IMR-90 (cell line): Measurements from ENCODE around the gene URM1. TPM values are rescaled to one million over a fixed set of nuclear protein-coding genes. Genes with fewer than 3 reads are reported as not detected.

Experiments used
- ATAC-seq: fragments of 200-7000 bp; cut with Tn5 transposase; 2 replicates; pipeline ENCODE4 v1.9.1; 2020; ENCODE audit warnings: low read depth, mild to moderate bottlenecking, moderate library complexity
- BruUV-seq: library from RNA; stranded (reverse); fragments of 400-500 nt; replicated peaks from 2 replicates; lab custom pipeline; 2021; lab: Mats Ljungman, UMichigan
- CTCF ChIA-PET: fragments of 300-600 bp; formaldehyde crosslinking; extraction: SDS; loops from one replicate; lab custom pipeline; 2021; ENCODE audit warnings: antibody characterized with exemption; lab: Yijun Ruan, JAX
- POLR2A ChIA-PET: fragments of 300-600 bp; sonication (Branson Sonifier 250); formaldehyde crosslinking; loops from one replicate; lab custom pipeline; 2022; ENCODE audit warnings: antibody characterized with exemption; ENCODE audit not compliant: unreplicated experiment; lab: Charles Lee
- DNase-seq: peaks from one replicate; pipeline ENCODE4 v3.0.0; 2013
- H2AFZ ChIP-seq: replicated peaks from 2 replicates; pipeline ENCODE3; 2013; ENCODE audit warnings: low read length, mild to moderate bottlenecking; ENCODE audit not compliant: poor library complexity
- H2AK5ac ChIP-seq: 2 replicates; pipeline ENCODE4 v1.6.1; 2013; ENCODE audit warnings: low read depth, low read length, inconsistent platforms
- H2AK9ac ChIP-seq: replicated peaks from 2 replicates; pipeline ENCODE3; 2013; ENCODE audit warnings: mild to moderate bottlenecking, low read depth, low read length, moderate library complexity; ENCODE audit not compliant: poor library complexity
- H2BK120ac ChIP-seq: 2 replicates; pipeline ENCODE4 v1.6.1; 2013; ENCODE audit warnings: low read depth, low read length, inconsistent platforms
- H2BK15ac ChIP-seq: 3 replicates; pipeline ENCODE4 v1.6.1; 2013; ENCODE audit warnings: low read depth, low read length, inconsistent platforms
- H2BK20ac ChIP-seq: 2 replicates; pipeline ENCODE4 v1.6.1; 2013; ENCODE audit warnings: low read depth, mild to moderate bottlenecking, inconsistent platforms, low read length, moderate library complexity
- H2BK5ac ChIP-seq: 2 replicates; pipeline ENCODE4 v1.6.1; 2013; ENCODE audit warnings: mild to moderate bottlenecking, low read depth, low read length, inconsistent platforms; ENCODE audit not compliant: poor library complexity, severe bottlenecking
- H3K14ac ChIP-seq: replicated peaks from 2 replicates; pipeline ENCODE4 v1.6.1; 2013; ENCODE audit warnings: low read depth, low read length, inconsistent platforms
- H3K18ac ChIP-seq: 2 replicates; pipeline ENCODE4 v1.6.1; 2013; ENCODE audit warnings: low read depth, low read length, control low read depth
- H3K23ac ChIP-seq: 2 replicates; pipeline ENCODE4 v1.6.1; 2013; ENCODE audit warnings: low read depth, low read length, inconsistent platforms
- H3K27ac ChIP-seq: 2 replicates; pipeline ENCODE4 v1.5.1; 2013; ENCODE audit warnings: mild to moderate bottlenecking, control low read depth, low read length; ENCODE audit not compliant: insufficient read depth
- H3K27me3 ChIP-seq: 2 replicates; pipeline ENCODE4 v1.6.1; 2013; ENCODE audit warnings: low read length; ENCODE audit not compliant: control insufficient read depth, insufficient read depth
- H3K36me3 ChIP-seq: 2 replicates; pipeline ENCODE4 v1.6.1; 2013; ENCODE audit warnings: low read length, mixed read lengths; ENCODE audit not compliant: control insufficient read depth, insufficient read depth
- H3K4ac ChIP-seq: 2 replicates; pipeline ENCODE4 v1.6.1; 2013; ENCODE audit warnings: low read depth, low read length, inconsistent platforms
- H3K4me1 ChIP-seq: 2 replicates; pipeline ENCODE4 v1.6.1; 2013; ENCODE audit warnings: low read length, mixed read lengths; ENCODE audit not compliant: control insufficient read depth, insufficient read depth
- H3K4me2 ChIP-seq: 2 replicates; pipeline ENCODE4 v1.6.1; 2013; ENCODE audit warnings: low read depth, mild to moderate bottlenecking, control low read depth, low read length, moderate library complexity
- H3K4me3 ChIP-seq: 2 replicates; pipeline ENCODE4 v1.5.1; 2013; ENCODE audit warnings: low read depth, mild to moderate bottlenecking, control low read depth, low read length, moderate library complexity; ENCODE audit not compliant: insufficient read depth
- H3K56ac ChIP-seq: 2 replicates; pipeline ENCODE4 v1.6.1; 2013; ENCODE audit warnings: low read length, inconsistent platforms; ENCODE audit not compliant: insufficient read depth; ENCODE audit errors: extremely low read depth
- H3K79me1 ChIP-seq, 2 experiments: 2 replicates each; pipeline ENCODE4 v1.6.1; 2013; ENCODE audit warnings: low read length in 2 of 2, inconsistent platforms in 1 of 2, low read depth in 1 of 2
- H3K9ac ChIP-seq: 2 replicates; pipeline ENCODE4 v1.6.1; 2013; ENCODE audit warnings: low read depth, low read length, control low read depth
- H3K9me1 ChIP-seq: 2 replicates; pipeline ENCODE4 v1.6.1; 2013; ENCODE audit warnings: low read length, inconsistent platforms; ENCODE audit not compliant: insufficient read depth
- H3K9me3 ChIP-seq: 2 replicates; pipeline ENCODE4 v1.6.1; 2013; ENCODE audit warnings: low read length; ENCODE audit not compliant: control insufficient read depth, insufficient read depth
- H4K20me1 ChIP-seq: 2 replicates; pipeline ENCODE4 v1.6.1; 2013; ENCODE audit warnings: low read length, inconsistent platforms; ENCODE audit not compliant: insufficient read depth
- H4K5ac ChIP-seq: 2 replicates; pipeline ENCODE4 v1.6.1; 2013; ENCODE audit warnings: mild to moderate bottlenecking, low read depth, low read length, control low read depth
- H4K8ac ChIP-seq, 2 experiments: 2 replicates each; pipeline ENCODE4 v1.6.1; 2013; ENCODE audit warnings: low read depth in 2 of 2, low read length in 2 of 2, control low read depth in 1 of 2, inconsistent platforms in 1 of 2
- H4K91ac ChIP-seq: 2 replicates; pipeline ENCODE4 v1.6.1; 2013; ENCODE audit warnings: low read depth, low read length, inconsistent platforms; ENCODE audit not compliant: insufficient read depth
- BHLHE40 ChIP-seq: fragments of 150-350 bp; IDR thresholded peaks from 2 replicates; pipeline ENCODE4 v1.6.1; 2016; ENCODE audit warnings: mild to moderate bottlenecking, low read depth, low read length
- CEBPB ChIP-seq: IDR thresholded peaks from 2 replicates; pipeline ENCODE4 v1.6.1; 2012; ENCODE audit warnings: low read depth, low read length, improper control_type of control experiment
- CHD1 ChIP-seq: IDR thresholded peaks from 2 replicates; pipeline ENCODE4 v1.6.1; 2012; ENCODE audit warnings: low read depth, low read length, improper control_type of control experiment
- CTCF ChIP-seq: conservative IDR thresholded peaks from 2 replicates; pipeline ENCODE4 v1.5.1; 2012; ENCODE audit warnings: mild to moderate bottlenecking, low read depth, low read length, improper control_type of control experiment
- FOS ChIP-seq: fragments of 150-350 bp; IDR thresholded peaks from 2 replicates; pipeline ENCODE4 v1.6.1; 2016; ENCODE audit warnings: low read depth, low read length
- MAFK ChIP-seq: IDR thresholded peaks from 2 replicates; pipeline ENCODE4 v1.6.1; 2012; ENCODE audit warnings: low read depth, low read length, improper control_type of control experiment
- MAZ ChIP-seq: IDR thresholded peaks from 2 replicates; pipeline ENCODE4 v1.6.1; 2012; ENCODE audit warnings: low read depth, mild to moderate bottlenecking, low read length, improper control_type of control experiment, moderate library complexity, borderline replicate concordance
- MXI1 ChIP-seq: IDR thresholded peaks from 2 replicates; pipeline ENCODE4 v1.6.1; 2012; ENCODE audit warnings: low read depth, mild to moderate bottlenecking, low read length, moderate library complexity, borderline replicate concordance
- NFE2L2 ChIP-seq: fragments of 150-350 bp; IDR thresholded peaks from 2 replicates; pipeline ENCODE4 v1.6.1; 2016; ENCODE audit warnings: low read depth, mild to moderate bottlenecking, low read length
- POLR2A ChIP-seq: IDR thresholded peaks from 2 replicates; pipeline ENCODE4 v1.6.1; 2012; ENCODE audit warnings: mild to moderate bottlenecking, low read depth, low read length
- RAD21 ChIP-seq: IDR thresholded peaks from 2 replicates; pipeline ENCODE4 v1.6.1; 2012; ENCODE audit warnings: low read length, improper control_type of control experiment
- RCOR1 ChIP-seq: IDR thresholded peaks from 2 replicates; pipeline ENCODE4 v1.6.1; 2012; ENCODE audit warnings: mild to moderate bottlenecking, low read length, improper control_type of control experiment; ENCODE audit not compliant: insufficient replicate concordance
- RFX5 ChIP-seq: IDR thresholded peaks from 2 replicates; pipeline ENCODE4 v1.8.0; 2012; ENCODE audit warnings: low read depth, mild to moderate bottlenecking, low read length, moderate library complexity
- SMC3 ChIP-seq: fragments of 150-350 bp; IDR thresholded peaks from 2 replicates; pipeline ENCODE4 v1.6.1; 2016; ENCODE audit warnings: low read depth, mild to moderate bottlenecking, antibody characterized with exemption, low read length, moderate library complexity
- dilution Hi-C: fragments of 300-500 bp; cut with HindIII; formaldehyde crosslinking; loops from one replicate; pipeline ENCODE4 v1.14.3; 2018; ENCODE audit warnings: low sequenced_read_pairs; ENCODE audit not compliant: unreplicated experiment
- in situ Hi-C: fragments of 300-500 bp; cut with MboI; formaldehyde crosslinking; loops from 3 replicates; pipeline ENCODE4 v1.14.3; 2019; ENCODE audit warnings: low sequenced_read_pairs, inconsistent platforms, mixed read lengths
- intact Hi-C: fragments of 100-400 bp; cut with micrococcal nuclease; formaldehyde crosslinking; loops from 2 replicates; pipeline ENCODE4 v1.10.0; 2022
- polyA plus RNA-seq, 3 experiments: library from polyadenylated mRNA; depleted of rRNA; stranded (reverse); fragments of >200 nt; gene quantifications; 2 replicates each; pipeline ENCODE4 v1.2.3, GENCODE V29; 2012; ENCODE audit warnings: low replicate concordance in 1 of 3
- total RNA-seq: library from RNA; depleted of rRNA; stranded (reverse); fragments of >200 nt; gene quantifications from 2 replicates; pipeline ENCODE4 v1.2.3, GENCODE V29; 2012
- TF ChIP-seq, protein P1 (sequence below): fragments of 150-350 bp; IDR thresholded peaks from 2 replicates; pipeline ENCODE4 v1.6.1; 2016; ENCODE audit warnings: low read depth, mild to moderate bottlenecking, low read length, moderate library complexity, borderline replicate concordance
- TF ChIP-seq, protein P2 (sequence below): fragments of 150-350 bp; IDR thresholded peaks from 2 replicates; pipeline ENCODE4 v1.6.1; 2017; ENCODE audit warnings: mild to moderate bottlenecking, antibody characterized with exemption, low read length, low read depth

The URM1 gene
- total and polyA plus RNA-seq, 2 of the 4 experiments (the other 2 are of a cell fraction): 33.2 to 66.9 TPM

DNA sequence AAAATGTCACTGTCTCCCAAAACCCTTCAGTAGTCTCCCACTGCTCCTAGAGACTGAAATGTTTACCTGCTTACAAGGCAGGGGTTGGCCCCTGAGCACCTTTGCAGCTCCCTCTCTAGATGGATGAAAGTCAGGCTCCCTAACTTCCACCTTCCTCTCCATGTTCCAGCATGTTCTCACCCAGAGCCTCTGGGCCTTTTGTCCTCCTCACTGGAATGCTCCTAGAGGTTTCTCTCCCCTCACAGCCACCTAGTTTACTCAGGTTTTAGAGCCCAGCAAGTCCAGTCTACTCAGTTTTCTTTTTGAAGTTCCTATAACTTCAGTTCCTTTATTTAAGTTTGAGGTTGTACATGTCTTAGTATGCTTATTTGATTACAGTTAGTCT, 815 bp upstream of the URM1 start:
- Histone ChIP-seq H2AK9ac (peak overlapping the region; percentile 93), H3K14ac (peak overlapping the region; percentile 98), H3K9me3 (no peaks in the 10 kb centered on the region), H3K4ac (peak overlapping the region; percentile 97), H3K56ac (peak overlapping the region; percentile 90), H3K9me1 (peaks cover 12% of the 10 kb centered on the region), H3K79me1 (peaks cover 18 to 58% of the 10 kb centered on the region in 2 experiments), H4K91ac (peak overlapping the region; percentile 96), H2BK5ac (peak overlapping the region; percentile 92), H2BK120ac (no peak overlapping the region; the same call in 1 of the 2 replicates), H3K4me1 (peaks cover 14% of the 10 kb centered on the region), H3K18ac (no peak overlapping the region), H3K23ac (peak overlapping the region; percentile 95; the same call in 1 of the 2 replicates), H3K9ac (peak overlapping the region; percentile 98), H2BK15ac (no peak overlapping the region), H3K27me3 (no peaks in the 10 kb centered on the region), H2AK5ac (peak overlapping the region; percentile 87), H4K5ac (peak overlapping the region; percentile 83), H4K8ac (peak overlapping the region; percentile 98), H2BK20ac (no peak overlapping the region), H2AFZ (peak overlapping the region; percentile 96), H3K36me3 (peaks cover 2% of the 10 kb centered on the region; the same call in 1 of the 2 replicates), H3K4me3 (peak overlapping the region; percentile 78), H4K20me1 (0 out of 2 replicates have a peak, but pooled peaks cover 4% of the 10 kb centered on the region), H3K27ac (peak overlapping the region; percentile 97), H3K4me2 (peak overlapping the region; percentile 43)
- dilution Hi-C loops: no loop called here
- ATAC-seq (peak; percentile 1; the same call in 1 of the 2 replicates), DNase-seq (no peak)
- ChIA-PET CTCF (interaction anchor here (1.3 to 1.7 kb wide), 2 partner anchors 8 to 69 kb away, joined by 3 to 4 read pairs; no protein-coding TSS in a partner anchor), POLR2A (interaction anchor here (0.6 kb wide), 1 partner anchor 906 kb away, joined by 4 read pairs; no protein-coding TSS in a partner anchor)
- no TSS peak for BruUV-seq
- intact Hi-C loops: loop anchor here (2.0 kb wide), 1 partner anchor 48 kb away; no protein-coding TSS in a partner anchor
- in situ Hi-C loops: no loop called here
- TF ChIP-seq MAFK (no peak), RFX5 (no peak), CTCF (no peak), MAZ (no peak), RAD21 (no peak), SMC3 (no peak), CEBPB (no peak), FOS (no peak), RCOR1 (no peak), POLR2A (no peak), NFE2L2 (no peak), BHLHE40 (no peak), CHD1 (no peak), MXI1 (no peak)
- TF ChIP-seq, protein P1, sequence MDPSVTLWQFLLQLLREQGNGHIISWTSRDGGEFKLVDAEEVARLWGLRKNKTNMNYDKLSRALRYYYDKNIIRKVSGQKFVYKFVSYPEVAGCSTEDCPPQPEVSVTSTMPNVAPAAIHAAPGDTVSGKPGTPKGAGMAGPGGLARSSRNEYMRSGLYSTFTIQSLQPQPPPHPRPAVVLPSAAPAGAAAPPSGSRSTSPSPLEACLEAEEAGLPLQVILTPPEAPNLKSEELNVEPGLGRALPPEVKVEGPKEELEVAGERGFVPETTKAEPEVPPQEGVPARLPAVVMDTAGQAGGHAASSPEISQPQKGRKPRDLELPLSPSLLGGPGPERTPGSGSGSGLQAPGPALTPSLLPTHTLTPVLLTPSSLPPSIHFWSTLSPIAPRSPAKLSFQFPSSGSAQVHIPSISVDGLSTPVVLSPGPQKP: no peak
- TF ChIP-seq, protein P2, sequence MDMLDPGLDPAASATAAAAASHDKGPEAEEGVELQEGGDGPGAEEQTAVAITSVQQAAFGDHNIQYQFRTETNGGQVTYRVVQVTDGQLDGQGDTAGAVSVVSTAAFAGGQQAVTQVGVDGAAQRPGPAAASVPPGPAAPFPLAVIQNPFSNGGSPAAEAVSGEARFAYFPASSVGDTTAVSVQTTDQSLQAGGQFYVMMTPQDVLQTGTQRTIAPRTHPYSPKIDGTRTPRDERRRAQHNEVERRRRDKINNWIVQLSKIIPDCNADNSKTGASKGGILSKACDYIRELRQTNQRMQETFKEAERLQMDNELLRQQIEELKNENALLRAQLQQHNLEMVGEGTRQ: no peak
